HCT116 (cell line): Measurements from ENCODE around the gene LHX4. TPM values are rescaled to one million over a fixed set of nuclear protein-coding genes. Genes with fewer than 3 reads are reported as not detected.

ENCODE experiments used
- ATAC-seq: fragments of 200-7000 bp; cut with Tn5 transposase; 2 replicates; pipeline ENCODE4 v1.9.1; 2020; ENCODE audit warnings: mild to moderate bottlenecking, moderate library complexity
- BruUV-seq: library from RNA; stranded (reverse); fragments of 400-500 nt; replicated peaks from 2 replicates; lab custom pipeline; 2021; lab: Mats Ljungman, UMichigan
- CTCF ChIA-PET: fragments of 300-600 bp; sonication (Branson Sonifier 250); formaldehyde crosslinking; loops from one replicate; lab custom pipeline; 2021; ENCODE audit warnings: antibody characterized with exemption; lab: Charles Lee
- POLR2A ChIA-PET: fragments of 300-600, 350-600 bp; sonication (Branson Sonifier 250); formaldehyde crosslinking; loops from one replicate; lab custom pipeline; 2021; ENCODE audit warnings: antibody characterized with exemption; lab: Charles Lee
- RAD21 ChIA-PET, 2 experiments: fragments of 300-600 bp; sonication (Branson Sonifier 250); formaldehyde crosslinking; loops; one replicate each; lab custom pipeline; 2023; ENCODE audit warnings: low total read pairs in 2 of 2; ENCODE audit not compliant: uncharacterized antibody in 2 of 2, unreplicated experiment in 2 of 2, low non-redundant PET in 1 of 2; lab: Charles Lee
- DNase-seq: peaks from one replicate; pipeline ENCODE4 v3.0.0-alpha.2; 2010; ENCODE audit warnings: low read depth, low spot score
- H2AFZ ChIP-seq: fragments of 200-600 bp; shearing (Covaris generic), sonication (generic); 2 replicates; pipeline ENCODE4 v1.6.1; 2017; ENCODE audit warnings: low read depth, mixed run types, mixed read lengths, antibody characterized with exemption, low read length; ENCODE audit not compliant: poor library complexity, severe bottlenecking
- H3K27ac ChIP-seq: 2 replicates; pipeline ENCODE4 v1.5.1; 2012; ENCODE audit warnings: low read depth, low read length
- H3K27me3 ChIP-seq: fragments of 200-600 bp; sonication (generic); 2 replicates; pipeline ENCODE4 v1.6.1; 2016; ENCODE audit warnings: mixed run types, low read length, mixed read lengths; ENCODE audit not compliant: insufficient read depth
- H3K36me3 ChIP-seq, 2 experiments: fragments of 200-500 bp in 1 of 2; fragments of 200-600 bp in 1 of 2; sonication (Bioruptor generic) in 1 of 2; sonication (generic) in 1 of 2; 2 replicates each; pipeline versions ENCODE4 v1.5.1 to v1.6.1; 2014 to 2016; ENCODE audit warnings: low read length in 2 of 2, inconsistent platforms in 1 of 2, mixed read lengths in 1 of 2, mixed run types in 1 of 2; ENCODE audit not compliant: insufficient read depth in 2 of 2, control insufficient read depth in 1 of 2
- H3K4me1 ChIP-seq, 2 experiments: fragments of 200-600 bp in 1 of 2; sonication (generic) in 1 of 2; 2 replicates each; pipeline versions ENCODE4 v1.5.1 to v1.6.1; 2012 to 2017; ENCODE audit warnings: low read length in 2 of 2, inconsistent platforms in 1 of 2, mild to moderate bottlenecking in 1 of 2, mixed read lengths in 1 of 2, mixed run types in 1 of 2, moderate library complexity in 1 of 2; ENCODE audit not compliant: insufficient read depth in 2 of 2, control insufficient read depth in 1 of 2
- H3K4me2 ChIP-seq: fragments of 200-600 bp; sonication (generic); 2 replicates; pipeline ENCODE4 v1.6.1; 2017; ENCODE audit warnings: mixed run types, low read length, mixed read lengths
- H3K4me3 ChIP-seq, 2 experiments: fragments of 200-600 bp in 1 of 2; sonication (generic) in 1 of 2; replicated peaks in 1 of 2; 2 replicates each; pipeline ENCODE4 v1.5.1; 2011 to 2016; ENCODE audit warnings: low read length in 2 of 2, control low read depth in 1 of 2, low read depth in 1 of 2, mild to moderate bottlenecking in 1 of 2, mixed read lengths in 1 of 2, mixed run types in 1 of 2
- H3K79me2 ChIP-seq: fragments of 200-600 bp; sonication (generic); 2 replicates; pipeline ENCODE4 v1.6.1; 2017; ENCODE audit warnings: mild to moderate bottlenecking, mixed run types, low read length, moderate library complexity, mixed read lengths; ENCODE audit not compliant: insufficient read depth
- H3K9ac ChIP-seq: fragments of 200-600 bp; sonication (generic); 2 replicates; pipeline ENCODE4 v1.6.1; 2016; ENCODE audit warnings: low read length, mixed read lengths
- H3K9me2 ChIP-seq: fragments of 200-600 bp; sonication (generic), shearing (Covaris generic); 2 replicates; pipeline ENCODE4 v1.6.1; 2017; ENCODE audit warnings: mixed run types, mild to moderate bottlenecking, moderate library complexity; ENCODE audit not compliant: insufficient read depth
- H3K9me3 ChIP-seq, 2 experiments: fragments of 200-500 bp in 1 of 2; fragments of 200-600 bp in 1 of 2; sonication (Bioruptor generic) in 1 of 2; sonication (generic) in 1 of 2; 2 replicates each; pipeline ENCODE4 v1.6.1; 2014 to 2017; ENCODE audit warnings: low read length in 2 of 2, mixed read lengths in 2 of 2, inconsistent platforms in 1 of 2, low read depth in 1 of 2, mild to moderate bottlenecking in 1 of 2, mixed run types in 1 of 2, moderate library complexity in 1 of 2; ENCODE audit not compliant: control insufficient read depth in 1 of 2, insufficient read depth in 1 of 2
- H4K20me1 ChIP-seq: fragments of 200-600 bp; sonication (generic), shearing (Covaris generic); 2 replicates; pipeline ENCODE4 v1.6.1; 2017; ENCODE audit warnings: mixed run types, mild to moderate bottlenecking, moderate library complexity; ENCODE audit not compliant: insufficient read depth
- ATF3 ChIP-seq: IDR thresholded peaks from 2 replicates; pipeline ENCODE4 v1.6.1; 2012
- CBX3 ChIP-seq: IDR thresholded peaks from 2 replicates; pipeline ENCODE4 v1.6.1; 2012; ENCODE audit warnings: low read depth
- CTCF ChIP-seq, 3 experiments: fragments of 200-600 bp in 1 of 3; sonication (generic) in 1 of 3; IDR thresholded peaks in 2 of 3; conservative IDR thresholded peaks in 1 of 3; 2 replicates each; pipeline ENCODE4 v1.5.1; 2012 to 2017; ENCODE audit warnings: low read depth in 2 of 3, low read length in 2 of 3, antibody characterized with exemption in 1 of 3, borderline replicate concordance in 1 of 3, control low read depth in 1 of 3, mild to moderate bottlenecking in 1 of 3, mixed read lengths in 1 of 3, mixed run types in 1 of 3, moderate library complexity in 1 of 3; ENCODE audit not compliant: insufficient read depth in 1 of 3
- EGR1 ChIP-seq: IDR thresholded peaks from 2 replicates; pipeline ENCODE4 v1.6.1; 2012; ENCODE audit warnings: low read depth
- ELF1 ChIP-seq: IDR thresholded peaks from 2 replicates; pipeline ENCODE4 v1.6.1; 2012; ENCODE audit warnings: low read depth, borderline replicate concordance
- JUND ChIP-seq: IDR thresholded peaks from 2 replicates; pipeline ENCODE4 v1.6.1; 2012
- POLR2A ChIP-seq: IDR thresholded peaks from 2 replicates; pipeline ENCODE4 v1.7.0; 2011; ENCODE audit warnings: borderline replicate concordance; ENCODE audit not compliant: insufficient read depth, insufficient read length; ENCODE audit errors: extremely low read depth
- POLR2AphosphoS5 ChIP-seq: IDR thresholded peaks from 2 replicates; pipeline ENCODE4 v1.6.1; 2011; ENCODE audit warnings: mild to moderate bottlenecking, low read depth, low read length, moderate library complexity
- RAD21 ChIP-seq: IDR thresholded peaks from 2 replicates; pipeline ENCODE4 v1.6.1; 2012; ENCODE audit warnings: low read depth, mild to moderate bottlenecking
- SP1 ChIP-seq: IDR thresholded peaks from 2 replicates; pipeline ENCODE4 v1.6.1; 2012; ENCODE audit warnings: low read depth
- SRF ChIP-seq: IDR thresholded peaks from 2 replicates; pipeline ENCODE4 v1.6.1; 2012; ENCODE audit warnings: low read depth
- TCF7L2 ChIP-seq: IDR thresholded peaks from 2 replicates; pipeline ENCODE4 v1.7.0; 2011; ENCODE audit warnings: borderline replicate concordance, inconsistent platforms; ENCODE audit not compliant: insufficient read depth, insufficient read length; ENCODE audit errors: extremely low read depth
- ZBTB33 ChIP-seq: IDR thresholded peaks from 2 replicates; pipeline ENCODE4 v1.6.1; 2011; ENCODE audit warnings: mild to moderate bottlenecking, low read length, moderate library complexity; ENCODE audit not compliant: insufficient replicate concordance; ENCODE audit errors: extremely low read depth
- ZFX ChIP-seq: fragments of 450-650 bp; IDR thresholded peaks from 2 replicates; pipeline ENCODE4 v1.6.1; 2017
- ZNF274 ChIP-seq: fragments of 200-500 bp; sonication (Bioruptor generic); IDR thresholded peaks from 2 replicates; pipeline ENCODE4 v1.6.1; 2014; ENCODE audit warnings: mild to moderate bottlenecking, low read depth, low read length, inconsistent platforms
- intact Hi-C: fragments of 100-400 bp; cut with micrococcal nuclease; formaldehyde crosslinking; loops from 2 replicates; pipeline ENCODE4 v1.10.0; 2022
- total RNA-seq: library from RNA; stranded (reverse); gene quantifications from one replicate; pipeline ENCODE4 v1.2.1, GENCODE V29; 2021; ENCODE audit not compliant: unreplicated experiment

The LHX4 gene
- total RNA-seq, 1 experiment from 2014 or later: 0.44 TPM

GRCh38 chr1:180269645-180270529 lies 39.8 kb downstream of the LHX4 start:
- Histone ChIP-seq H3K9me3 (no peaks in the 10 kb centered on the region), H2AFZ (no peak overlapping the region), H3K36me3 (no peaks in the 10 kb centered on the region), H3K4me1 (no peaks in the 10 kb centered on the region), H3K4me3 (no peak overlapping the region), H3K9ac (no peak overlapping the region), H3K9me2 (no peaks in the 10 kb centered on the region), H4K20me1 (no peaks in the 10 kb centered on the region), H3K27me3 (no peaks in the 10 kb centered on the region), H3K4me2 (no peak overlapping the region), H3K79me2 (no peaks in the 10 kb centered on the region), H3K27ac (no peak overlapping the region)
- ChIA-PET POLR2A (no interaction called here), RAD21 (no interaction called here), CTCF (interaction anchor here (0.7 kb wide), 1 partner anchor 212 kb away, joined by 3 read pairs; no protein-coding TSS in a partner anchor)
- BruUV-seq: no TSS peak
- intact Hi-C loops: no loop called here
- peak; percentile 82 for ATAC-seq
- TF ChIP-seq POLR2A: no peak
- no peak for TF ChIP-seq POLR2AphosphoS5
- TF ChIP-seq RAD21: peak; percentile 20; the same call in 1 of the 2 replicates
- no peak for TF ChIP-seq ZFX
- no peak for TF ChIP-seq SP1
- TF ChIP-seq ZNF274: no peak
- TF ChIP-seq TCF7L2: no peak
- TF ChIP-seq ZBTB33: no peak
- TF ChIP-seq SRF: no peak
- no peak for TF ChIP-seq ATF3
- no peak for TF ChIP-seq EGR1
- no peak for TF ChIP-seq ELF1
- TF ChIP-seq CTCF (IDR thresholded peaks at IDR 0.05 in 2 of 3, conservative IDR thresholded peaks at IDR 0.05 in 1 of 3; ENCODE audit: borderline replicate concordance in 1 of 3, insufficient read depth in 1 of 3, low read depth in 2 of 3, low read length in 2 of 3): peak in 2 of 3 experiments; percentile 57 to 58; a peak in 4 of 6 replicates
- TF ChIP-seq CBX3: no peak
- no peak for TF ChIP-seq JUND
- DNase-seq: no peak
